Fibroblast of skin of left quadriceps (primary cell): ENCODE results near the gene SYNDIG1.
"Not testable (repeated sequence)": the region's sequence is repeated elsewhere in the genome, so short reads cannot be mapped to it uniquely, and the experiment has no call there.

Experiments
- DNase-seq, 2 experiments: peaks; one replicate each; pipeline ENCODE4 v3.0.0-alpha.2; 2013; ENCODE audit warnings: low read depth in 2 of 2

SYNDIG1 gene

DNA sequence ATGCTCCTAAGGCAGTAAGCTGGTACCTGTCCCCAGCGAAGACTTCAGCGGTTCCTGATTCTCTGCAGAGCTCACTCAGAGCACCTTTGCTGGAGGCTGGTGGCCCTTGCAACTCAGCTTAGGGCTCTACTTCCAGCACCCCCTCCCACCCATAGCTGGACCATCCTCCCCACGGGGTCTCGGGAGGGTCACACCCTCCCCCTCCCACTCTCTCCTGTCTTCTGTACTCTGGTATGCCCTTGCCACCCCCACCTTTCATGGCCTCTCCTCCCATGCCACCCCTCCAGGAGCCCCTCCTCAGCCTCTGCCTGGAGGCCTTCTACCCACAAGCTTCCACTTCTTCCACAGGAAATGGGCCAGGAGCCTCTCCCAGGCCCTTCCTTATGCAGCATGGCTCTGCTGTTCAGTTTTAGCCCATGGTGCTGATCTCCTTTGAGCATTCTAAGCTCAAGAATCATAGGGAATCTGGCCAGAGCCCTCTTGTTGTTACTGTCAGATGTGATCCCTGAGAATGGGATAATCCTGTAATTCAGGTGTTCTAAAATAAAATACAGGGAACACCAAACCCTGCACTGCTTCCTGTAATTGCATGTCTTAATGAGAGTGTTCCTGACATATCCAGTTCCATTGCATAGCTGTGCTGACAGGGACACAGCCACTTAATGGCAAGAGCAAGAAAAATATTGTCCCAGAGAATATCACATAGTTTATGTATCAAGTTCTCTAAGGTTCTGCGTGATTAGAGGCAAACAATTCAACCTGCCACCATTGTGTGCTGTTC lies 142.1 kb downstream of the SYNDIG1 start:
- no peak for DNase-seq

- no peak for DNase-seq
Measured at GRCh38 chr20:24612799-24613775, 143.7 kb downstream of the SYNDIG1 start.

DNA sequence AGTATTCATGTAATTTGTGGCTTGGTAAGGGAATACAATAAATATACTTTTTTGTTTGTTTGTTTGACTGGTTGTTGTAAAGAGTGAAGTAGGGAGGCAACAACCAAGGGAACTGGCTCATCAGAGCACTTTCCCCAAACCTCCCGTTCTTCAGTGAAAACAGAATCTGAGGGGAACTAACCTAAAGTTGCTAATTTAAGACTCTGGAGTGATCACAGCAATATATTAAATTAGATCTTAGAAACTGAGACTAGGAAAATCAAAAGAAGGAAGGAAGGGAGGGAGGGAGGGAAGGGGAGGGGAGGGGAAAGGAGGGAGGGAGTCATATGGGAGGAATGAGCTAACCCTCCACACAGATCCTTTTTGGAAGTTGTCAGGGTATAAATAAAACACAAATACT lies 144.9 kb downstream of the SYNDIG1 start:
- DNase-seq = no peak

GRCh38 chr20:24615353-24615752 lies 145.9 kb downstream of the SYNDIG1 start:
- no peak for DNase-seq

DNA sequence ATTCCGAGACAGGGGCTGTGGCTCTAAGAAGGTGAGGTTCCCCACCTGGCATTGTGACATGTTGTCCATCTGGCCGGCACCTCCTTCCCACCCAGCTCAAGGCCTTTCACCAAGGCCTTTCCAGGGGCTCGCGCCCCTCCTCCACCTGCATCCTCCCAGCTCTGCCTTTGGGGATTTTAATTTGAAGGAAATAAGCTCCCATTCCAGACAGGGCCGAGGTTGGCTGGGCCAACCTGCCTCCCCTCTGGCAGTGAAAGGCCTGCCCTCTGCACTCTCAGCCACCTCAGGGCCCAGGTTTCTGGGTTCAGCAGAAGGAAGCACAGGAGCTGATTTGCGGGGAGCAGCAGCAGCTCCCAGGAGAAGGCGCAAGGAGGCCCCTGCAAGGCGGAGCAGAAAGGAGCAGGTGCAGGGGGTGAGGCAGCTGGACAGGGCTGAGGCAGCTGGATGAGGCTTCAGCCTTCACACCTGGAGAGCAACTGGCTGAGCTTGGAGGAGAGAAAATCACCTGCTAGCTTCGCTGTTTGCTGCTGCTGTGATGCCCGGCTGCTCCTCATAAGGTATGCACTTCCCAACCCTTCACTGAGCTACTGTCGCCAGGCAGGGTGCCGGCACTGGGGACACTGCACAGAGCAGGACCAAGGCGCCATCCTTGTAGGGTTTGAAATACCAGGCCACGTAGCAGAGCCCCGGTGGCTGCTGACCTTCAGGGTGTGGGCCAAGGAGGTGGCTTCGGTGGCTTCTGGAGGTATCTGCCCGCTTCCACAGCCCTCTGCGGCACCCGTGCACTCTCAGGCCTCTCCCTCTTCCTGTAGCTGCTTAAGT lies 147.0 kb downstream of the SYNDIG1 start:
- no peak for DNase-seq

DNA sequence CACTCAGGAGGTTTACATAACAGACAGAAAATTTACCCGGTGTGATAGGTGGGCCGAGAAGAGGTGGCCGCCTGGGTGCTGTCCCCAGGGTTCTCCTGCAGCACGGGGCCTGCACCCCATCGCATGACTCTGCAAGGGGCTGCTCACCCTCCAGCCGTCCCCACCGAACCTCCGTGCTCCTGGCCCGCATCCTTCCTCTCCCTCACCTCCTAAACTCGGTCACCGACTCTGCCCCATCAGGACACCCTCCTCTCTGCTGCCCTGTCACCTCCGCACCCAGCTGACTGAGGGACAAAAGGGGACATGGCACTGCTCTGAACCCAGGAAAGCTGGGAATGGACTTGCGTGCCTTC lies 147.6 kb downstream of the SYNDIG1 start:
- no peak for DNase-seq

DNA sequence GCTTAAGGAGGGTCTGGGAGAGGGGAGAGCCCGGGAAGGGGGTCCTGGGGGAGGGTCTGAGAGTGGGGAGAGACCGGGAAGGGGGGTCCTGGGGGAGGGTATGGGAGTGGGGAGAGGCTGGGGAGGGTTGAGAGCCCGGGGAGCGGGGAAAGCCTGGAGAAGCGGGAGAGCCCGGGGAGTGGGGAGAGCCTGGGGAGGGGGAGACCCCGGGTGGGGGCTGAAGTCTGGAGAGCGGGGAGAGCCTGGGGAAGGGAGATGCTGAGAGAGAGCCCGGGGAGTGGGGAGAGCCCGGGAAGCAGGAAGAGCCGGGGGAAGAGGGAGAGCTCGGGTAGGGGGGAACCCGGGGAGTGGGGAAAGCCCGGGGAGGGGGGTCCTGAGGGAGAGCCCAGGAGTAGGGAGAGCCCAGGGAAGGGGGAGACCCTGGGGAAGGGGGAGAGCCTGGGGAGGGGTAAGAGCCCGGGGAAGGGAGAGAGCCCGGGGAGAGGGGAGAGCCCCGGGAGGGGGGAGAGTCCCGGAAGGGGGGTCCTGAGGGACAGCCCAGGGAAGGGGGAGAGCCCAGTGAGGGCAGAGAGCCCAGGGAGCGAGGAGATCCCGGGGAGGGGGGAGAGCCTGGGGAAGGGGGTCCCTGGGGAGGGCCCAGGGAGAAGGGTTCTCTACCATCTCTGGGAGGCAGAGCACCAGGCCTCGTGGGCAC lies 148.5 kb downstream of the SYNDIG1 start:
- no peak for DNase-seq

DNA sequence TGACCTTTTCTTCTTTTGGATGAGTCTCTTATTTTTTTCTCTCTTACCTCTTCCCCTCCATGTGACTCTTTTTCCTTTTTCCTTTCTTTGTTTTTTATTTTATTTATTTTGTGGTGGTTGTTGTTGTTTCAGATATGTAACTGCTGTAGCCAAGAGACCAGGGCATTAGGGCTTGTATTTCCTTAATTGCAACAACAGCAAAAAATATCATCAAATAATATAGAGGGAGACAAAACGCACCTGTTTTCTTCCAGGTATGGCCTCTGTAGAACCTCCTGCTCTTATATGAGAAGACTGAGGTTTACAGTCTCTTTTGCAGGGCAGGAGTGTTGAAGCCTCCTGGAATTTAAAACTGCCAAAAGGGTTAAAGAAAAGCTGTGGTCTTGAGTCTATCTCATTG lies 149.3 kb downstream of the SYNDIG1 start:
- DNase-seq = no peak

GRCh38 chr20:24619212-24619611 lies 149.8 kb downstream of the SYNDIG1 start:
- DNase-seq = no peak

DNA sequence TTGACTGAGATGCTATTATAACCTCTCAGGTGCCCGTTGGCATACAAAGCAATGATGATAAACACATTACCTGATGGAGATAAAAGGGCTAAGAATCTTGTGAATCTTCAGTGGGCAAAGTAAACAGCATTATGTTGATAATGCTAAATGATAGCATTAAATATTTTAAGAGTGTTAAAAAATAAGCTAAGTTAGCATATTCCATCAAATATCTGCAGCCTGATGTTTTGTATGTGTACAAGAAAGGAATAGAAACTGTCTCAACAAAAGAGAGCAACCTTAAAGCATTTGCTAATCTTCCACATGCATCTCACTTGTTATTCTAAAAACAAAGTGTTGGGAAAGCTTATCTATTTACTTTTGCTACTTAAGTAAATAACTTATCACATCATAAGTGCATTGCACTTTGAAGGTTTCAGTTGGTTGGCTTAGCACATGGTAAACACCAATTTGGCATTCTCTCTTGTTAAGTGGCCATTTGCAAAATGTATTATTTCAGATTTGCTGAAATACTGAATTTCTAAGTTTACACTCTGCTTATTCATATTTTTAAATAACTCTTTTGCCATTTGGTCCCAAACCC lies 151.6 kb downstream of the SYNDIG1 start:
- DNase-seq = no peak

DNA sequence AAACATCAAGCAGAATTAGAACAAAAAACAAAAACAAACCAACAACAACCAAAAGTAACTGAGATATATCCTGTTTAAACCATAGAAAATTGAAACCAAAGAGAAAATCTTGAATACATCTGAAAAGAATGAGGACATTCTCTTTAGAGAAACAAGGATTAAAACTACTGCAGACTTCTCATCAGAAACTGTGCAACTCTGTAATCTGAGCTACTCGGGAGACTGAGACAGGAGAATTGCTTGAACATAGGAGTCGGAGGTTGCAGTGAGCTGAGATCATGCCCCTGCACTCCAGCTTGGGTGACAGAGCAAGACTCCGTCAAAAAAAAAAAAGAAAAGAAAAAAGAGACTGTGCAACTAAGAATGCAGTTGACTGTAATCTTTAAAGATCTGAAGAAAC lies 153.4 kb downstream of the SYNDIG1 start:
- no peak for DNase-seq

- DNase-seq = not testable (repeated sequence)
Measured at GRCh38 chr20:24626141-24626540, 156.7 kb downstream of the SYNDIG1 start.

- no peak for DNase-seq
Measured at GRCh38 chr20:24627291-24627690, 157.9 kb downstream of the SYNDIG1 start.

DNA sequence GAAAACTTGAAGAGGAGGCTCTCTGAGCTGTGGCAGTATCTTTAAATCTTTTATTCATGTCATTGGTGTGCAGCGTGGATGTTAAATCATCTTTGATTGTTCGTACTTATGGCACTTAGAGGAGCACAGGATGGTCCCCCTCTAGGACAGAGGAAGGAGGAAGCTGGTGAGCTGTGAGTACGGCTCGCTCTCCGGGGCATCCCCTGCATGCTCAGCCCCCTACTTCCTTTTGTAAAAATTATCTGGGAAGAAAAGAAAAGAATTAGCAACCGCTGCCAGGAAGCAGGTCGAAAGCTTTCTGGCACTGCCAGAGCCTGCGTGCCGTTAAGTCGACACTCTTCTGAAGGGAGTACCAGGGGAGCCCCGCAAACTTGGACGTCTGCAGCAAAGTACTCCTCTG lies 158.5 kb downstream of the SYNDIG1 start:
- no peak for DNase-seq

- DNase-seq = no peak
Measured at GRCh38 chr20:24628985-24629384, 159.6 kb downstream of the SYNDIG1 start.

DNA sequence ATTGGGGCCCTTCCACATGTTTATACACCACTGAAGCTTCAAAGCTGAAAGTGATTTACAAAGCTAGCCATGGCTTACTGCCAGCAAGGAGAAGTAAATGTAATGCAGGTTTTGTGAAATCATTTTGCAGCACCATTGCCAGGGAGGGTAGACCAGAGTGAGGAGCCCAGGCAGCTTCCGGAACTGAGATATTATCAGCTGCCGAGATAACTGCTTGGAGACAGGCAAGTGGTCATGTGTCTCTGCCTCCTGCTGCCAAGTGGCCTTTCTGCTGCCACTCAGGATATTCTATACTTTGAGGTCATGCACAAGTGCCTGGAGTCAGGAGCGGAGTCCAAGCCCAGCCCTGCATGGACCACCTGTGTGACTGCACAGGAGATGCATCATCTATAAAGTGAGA lies 160.2 kb downstream of the SYNDIG1 start:
- DNase-seq = no peak

- no peak for DNase-seq
Measured at GRCh38 chr20:24630486-24631172, 161.2 kb downstream of the SYNDIG1 start.

DNA sequence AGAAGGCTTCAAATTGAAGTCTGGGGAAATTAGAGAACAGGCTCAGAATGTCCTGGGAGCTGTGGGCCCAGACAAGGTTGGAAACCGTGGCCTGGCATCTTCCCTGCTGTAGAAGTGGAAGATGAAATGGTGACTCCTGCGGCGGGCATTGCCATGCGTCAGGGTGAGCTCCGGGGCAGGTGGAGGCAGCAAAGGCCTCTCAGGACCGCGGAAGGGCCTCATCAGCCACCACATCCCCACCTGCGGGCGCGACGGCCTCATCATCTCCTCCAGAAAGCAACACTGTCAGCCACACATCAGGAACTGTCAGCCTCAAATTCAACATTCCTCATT lies 161.7 kb downstream of the SYNDIG1 start:
- DNase-seq = no peak

DNA sequence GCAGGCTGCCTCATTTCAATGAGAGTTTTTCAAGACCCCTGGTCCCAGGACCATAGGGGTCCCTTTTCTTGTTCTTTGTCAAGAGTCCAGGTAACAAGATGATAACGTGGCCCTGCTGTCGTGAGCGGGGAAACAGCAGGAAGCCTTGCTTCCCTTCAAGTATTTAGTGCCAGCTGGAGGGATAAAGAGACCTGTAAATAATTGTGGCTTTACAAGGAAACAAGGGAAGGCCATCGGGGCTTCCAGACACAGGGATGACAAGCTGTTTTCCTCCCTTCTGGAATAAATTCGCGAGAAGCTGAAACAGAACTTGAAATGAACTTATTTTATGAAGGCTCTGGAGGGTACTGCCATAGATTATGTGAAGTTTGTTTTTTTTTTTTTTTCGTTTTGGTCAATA lies 163.2 kb downstream of the SYNDIG1 start:
- DNase-seq = no peak

DNA sequence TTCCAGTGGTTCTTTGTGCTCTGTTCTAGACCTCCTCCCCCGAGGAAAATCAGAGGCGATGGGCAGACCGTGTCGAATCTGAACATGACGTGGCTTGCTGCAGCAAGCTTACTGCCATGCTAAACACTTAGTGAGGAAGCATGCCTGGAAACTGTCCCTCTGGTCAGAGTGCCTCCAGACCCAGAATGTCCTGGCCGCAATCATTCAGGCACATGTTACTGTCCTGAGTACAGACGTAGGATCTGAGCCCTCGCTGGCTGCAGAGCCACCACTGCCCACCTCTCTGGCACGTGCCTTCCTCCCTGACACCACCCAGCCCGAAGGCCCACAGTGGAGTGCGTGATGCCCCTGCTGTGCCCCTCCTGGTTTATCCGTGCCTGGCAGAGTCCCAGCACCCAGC lies 163.6 kb downstream of the SYNDIG1 start:
- no peak for DNase-seq

DNA sequence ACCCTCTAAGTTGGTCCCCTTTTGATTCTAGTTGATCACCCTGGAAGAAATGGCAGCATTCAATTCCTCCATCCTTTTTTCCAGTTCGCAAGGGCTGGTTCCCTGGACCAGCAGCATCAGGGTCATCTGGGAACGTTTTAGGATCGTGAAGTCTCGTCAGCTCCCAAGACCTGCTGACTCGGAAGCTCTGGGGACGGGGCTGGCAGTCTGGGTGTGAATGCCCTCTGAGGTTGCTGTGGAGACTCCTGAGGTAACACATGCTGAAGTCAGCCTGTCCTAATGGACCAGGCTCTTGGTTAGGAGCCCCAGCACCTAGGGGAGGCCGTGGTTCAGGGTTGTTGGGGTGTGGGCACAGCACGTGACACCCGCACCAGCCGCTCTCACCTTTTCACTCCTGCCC lies 164.1 kb downstream of the SYNDIG1 start:
- no peak for DNase-seq
